PC-9 (cell line): Measurements from ENCODE around the gene ZMYND19.

ENCODE experiments used
- EZH2 ChIP-seq: fragments of 200-600 bp; sonication (generic); IDR thresholded peaks from 2 replicates; pipeline ENCODE4 v1.8.0; 2017; ENCODE audit warnings: antibody characterized with exemption, low read depth
- TF ChIP-seq, protein P1 (sequence below): fragments of 200-600 bp; sonication (generic); conservative IDR thresholded peaks from 2 replicates; pipeline ENCODE4 v1.6.1; 2017; ENCODE audit warnings: mixed run types, antibody characterized with exemption, mild to moderate bottlenecking, moderate library complexity

GRCh38 chr9:137619240-137620047 lies 29.1 kb upstream of the ZMYND19 start:
- no peak for TF ChIP-seq EZH2
- TF ChIP-seq, protein P1, sequence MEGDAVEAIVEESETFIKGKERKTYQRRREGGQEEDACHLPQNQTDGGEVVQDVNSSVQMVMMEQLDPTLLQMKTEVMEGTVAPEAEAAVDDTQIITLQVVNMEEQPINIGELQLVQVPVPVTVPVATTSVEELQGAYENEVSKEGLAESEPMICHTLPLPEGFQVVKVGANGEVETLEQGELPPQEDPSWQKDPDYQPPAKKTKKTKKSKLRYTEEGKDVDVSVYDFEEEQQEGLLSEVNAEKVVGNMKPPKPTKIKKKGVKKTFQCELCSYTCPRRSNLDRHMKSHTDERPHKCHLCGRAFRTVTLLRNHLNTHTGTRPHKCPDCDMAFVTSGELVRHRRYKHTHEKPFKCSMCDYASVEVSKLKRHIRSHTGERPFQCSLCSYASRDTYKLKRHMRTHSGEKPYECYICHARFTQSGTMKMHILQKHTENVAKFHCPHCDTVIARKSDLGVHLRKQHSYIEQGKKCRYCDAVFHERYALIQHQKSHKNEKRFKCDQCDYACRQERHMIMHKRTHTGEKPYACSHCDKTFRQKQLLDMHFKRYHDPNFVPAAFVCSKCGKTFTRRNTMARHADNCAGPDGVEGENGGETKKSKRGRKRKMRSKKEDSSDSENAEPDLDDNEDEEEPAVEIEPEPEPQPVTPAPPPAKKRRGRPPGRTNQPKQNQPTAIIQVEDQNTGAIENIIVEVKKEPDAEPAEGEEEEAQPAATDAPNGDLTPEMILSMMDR: no peak
